PC-3 (cell line): Measurements from ENCODE around the gene HSD17B14.

Experiments
- CTCF ChIP-seq: fragments of 300-600 bp; sonication (generic); conservative IDR thresholded peaks from 2 replicates; pipeline ENCODE4 v1.5.1; 2017; ENCODE audit warnings: antibody characterized with exemption, low read depth, mild to moderate bottlenecking, low read length
- EZH2 ChIP-seq: fragments of 300-600 bp; sonication (generic); IDR thresholded peaks from one replicate; pipeline ENCODE4 v1.6.1; 2017; ENCODE audit warnings: antibody characterized with exemption, mild to moderate bottlenecking, low read length; ENCODE audit not compliant: unreplicated experiment

GRCh38 chr19:48837051-48837524, 797 bp upstream of the HSD17B14 start:
- TF ChIP-seq CTCF (no peak), EZH2 (no peak)
